Omental fat pad (tissue), 4 donors: ENCODE data around the gene WWC1. TPM values are rescaled to one million over a fixed set of nuclear protein-coding genes. Genes with fewer than 3 reads are reported as not detected.
A peak's percentile ranks its signal among the peaks of the same experiment; 100 is the strongest.

Source experiments
- ATAC-seq: fragments of 150-250 bp; one replicate; pipeline ENCODE4 v1.9.1; 2016; ENCODE audit warnings: mild to moderate bottlenecking, moderate library complexity; ENCODE audit not compliant: low FRiP score
- DNase-seq: peaks from one replicate; pipeline ENCODE4 v3.0.0-alpha.2; 2019; ENCODE audit warnings: low spot score
- CTCF ChIP-seq, 3 donors: fragments of 450-650 bp; IDR thresholded peaks; one replicate each; pipeline ENCODE4 v1.5.1; 2016 to 2017; ENCODE audit warnings: antibody characterized with exemption in 3 of 3, mild to moderate bottlenecking in 3 of 3, moderate library complexity in 2 of 3
- total RNA-seq, 4 donors: library from RNA; depleted of rRNA; stranded (reverse); fragments of >200 nt; gene quantifications; one replicate each; pipeline ENCODE4 v1.1.0, GENCODE V29; 2016

WWC1 gene
- total RNA-seq, 4 donors from 2014 or later = 0.63 to 92.6 (median 21.0) TPM

GRCh38 chr5:168301593-168302390, 10.3 kb downstream of the WWC1 start:
- ATAC-seq = peak; percentile 81
- DNase-seq = no peak
- TF ChIP-seq CTCF (IDR thresholded peaks at IDR 0.05) = no peak

- DNase-seq (no peak), ATAC-seq (no peak)
- no peak for TF ChIP-seq CTCF (IDR thresholded peaks at IDR 0.05)
Observed at GRCh38 chr5:168302785-168303184, 11.3 kb downstream of the WWC1 start.

- DNase-seq = no peak
Observed at GRCh38 chr5:168303393-168304025, 12.1 kb downstream of the WWC1 start.

GRCh38 chr5:168304349-168304748, 12.9 kb downstream of the WWC1 start:
- TF ChIP-seq CTCF (IDR thresholded peaks at IDR 0.05) = no peak
- no peak for DNase-seq
- no peak for ATAC-seq

More at GRCh38 chr5:168303393-168304025, 12.1 kb downstream of the WWC1 start:
- ATAC-seq = no peak
- TF ChIP-seq CTCF (IDR thresholded peaks at IDR 0.05) = no peak

- ATAC-seq (no peak), DNase-seq (no peak)
- no peak for TF ChIP-seq CTCF (IDR thresholded peaks at IDR 0.05)
Observed at GRCh38 chr5:168305281-168305680, 13.8 kb downstream of the WWC1 start.

- ATAC-seq (no peak), DNase-seq (no peak)
- TF ChIP-seq CTCF (IDR thresholded peaks at IDR 0.05) = no peak
Observed at GRCh38 chr5:168307022-168307421, 15.6 kb downstream of the WWC1 start.
